Measurements from ENCODE around the gene ASGR1.
"Not testable (repeated sequence)": the region's sequence is repeated elsewhere in the genome, so short reads cannot be mapped to it uniquely, and the experiment has no call there.

The ASGR1 gene

DNA sequence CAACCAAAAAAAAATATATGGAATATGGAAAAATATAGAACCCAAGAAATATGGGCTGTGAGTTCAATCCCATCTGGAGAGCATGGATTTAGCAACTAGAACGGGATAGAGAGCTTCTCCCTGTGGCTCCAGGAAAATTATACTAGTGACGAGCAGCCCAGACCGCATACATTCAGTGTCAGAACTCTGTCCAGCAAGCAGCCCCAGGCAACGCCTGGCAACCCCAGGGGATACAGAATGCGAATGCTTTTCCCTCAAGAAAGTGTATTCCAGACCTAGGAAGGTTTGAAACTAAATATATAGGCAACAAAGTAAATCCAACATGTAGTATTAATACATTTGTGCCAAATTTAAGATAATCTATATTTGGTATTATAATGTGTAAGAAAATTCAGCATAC, 51.0 kb downstream of the ASGR1 start:
- Histone ChIP-seq H3K4me3 (ENCODE audit: low read length, poor library complexity, severe bottlenecking) (no peak overlapping the region), H3K27me3 (ENCODE audit: insufficient read depth, low read length, poor library complexity, severe bottlenecking) (no peaks in the 10 kb centered on the region), H3F3A (ENCODE audit: low read depth) (no peaks in the 10 kb centered on the region), H3K4me1 (ENCODE audit: insufficient read depth, low read length, poor library complexity, severe bottlenecking) (no peaks in the 10 kb centered on the region), H2AFZ (ENCODE audit: low read length) (no peak overlapping the region), H3K79me2 (ENCODE audit: insufficient read depth, low read length) (no peaks in the 10 kb centered on the region), H3K36me3 (ENCODE audit: insufficient read depth, low read length) (no peaks in the 10 kb centered on the region), H3K9me3 (ENCODE audit: insufficient read depth, low read depth, low read length) (no peaks in the 10 kb centered on the region), H3K9ac (ENCODE audit: low read depth, low read length, poor library complexity, severe bottlenecking) (no peak overlapping the region), H3K4me2 (ENCODE audit: low read depth, low read length, poor library complexity, severe bottlenecking) (no peak overlapping the region), H3K9me2 (replicated peaks; ENCODE audit: low read depth, low read length) (no peaks in the 10 kb centered on the region), H4K20me1 (ENCODE audit: insufficient read depth, low read length, poor library complexity, severe bottlenecking) (no peaks in the 10 kb centered on the region)
- TF ChIP-seq EZH2phosphoT487 (IDR thresholded peaks at IDR 0.05; ENCODE audit: borderline replicate concordance): no peak
- TF ChIP-seq, protein P1, sequence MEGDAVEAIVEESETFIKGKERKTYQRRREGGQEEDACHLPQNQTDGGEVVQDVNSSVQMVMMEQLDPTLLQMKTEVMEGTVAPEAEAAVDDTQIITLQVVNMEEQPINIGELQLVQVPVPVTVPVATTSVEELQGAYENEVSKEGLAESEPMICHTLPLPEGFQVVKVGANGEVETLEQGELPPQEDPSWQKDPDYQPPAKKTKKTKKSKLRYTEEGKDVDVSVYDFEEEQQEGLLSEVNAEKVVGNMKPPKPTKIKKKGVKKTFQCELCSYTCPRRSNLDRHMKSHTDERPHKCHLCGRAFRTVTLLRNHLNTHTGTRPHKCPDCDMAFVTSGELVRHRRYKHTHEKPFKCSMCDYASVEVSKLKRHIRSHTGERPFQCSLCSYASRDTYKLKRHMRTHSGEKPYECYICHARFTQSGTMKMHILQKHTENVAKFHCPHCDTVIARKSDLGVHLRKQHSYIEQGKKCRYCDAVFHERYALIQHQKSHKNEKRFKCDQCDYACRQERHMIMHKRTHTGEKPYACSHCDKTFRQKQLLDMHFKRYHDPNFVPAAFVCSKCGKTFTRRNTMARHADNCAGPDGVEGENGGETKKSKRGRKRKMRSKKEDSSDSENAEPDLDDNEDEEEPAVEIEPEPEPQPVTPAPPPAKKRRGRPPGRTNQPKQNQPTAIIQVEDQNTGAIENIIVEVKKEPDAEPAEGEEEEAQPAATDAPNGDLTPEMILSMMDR (conservative IDR thresholded peaks at IDR 0.05; ENCODE audit: low read length): no peak

- not testable (repeated sequence) for H3K4me1 ChIP-seq (ENCODE audit: insufficient read depth, low read length, poor library complexity, severe bottlenecking); H3K4me3 ChIP-seq (ENCODE audit: low read length, poor library complexity, severe bottlenecking); H3K9me3 ChIP-seq (ENCODE audit: insufficient read depth, low read depth, low read length); H3K36me3 ChIP-seq (ENCODE audit: insufficient read depth, low read length); H3F3A ChIP-seq (ENCODE audit: low read depth); H3K79me2 ChIP-seq (ENCODE audit: insufficient read depth, low read length); H3K4me2 ChIP-seq (ENCODE audit: low read depth, low read length, poor library complexity, severe bottlenecking); H2AFZ ChIP-seq (ENCODE audit: low read length); H3K9ac ChIP-seq (ENCODE audit: low read depth, low read length, poor library complexity, severe bottlenecking); H3K9me2 ChIP-seq (replicated peaks; ENCODE audit: low read depth, low read length); H4K20me1 ChIP-seq (ENCODE audit: insufficient read depth, low read length, poor library complexity, severe bottlenecking); H3K27me3 ChIP-seq (ENCODE audit: insufficient read depth, low read length, poor library complexity, severe bottlenecking)
Measured at GRCh38 chr17:7127501-7127900, 51.7 kb downstream of the ASGR1 start.

- not testable (repeated sequence) for H3K36me3 ChIP-seq (ENCODE audit: insufficient read depth, low read length); H4K20me1 ChIP-seq (ENCODE audit: insufficient read depth, low read length, poor library complexity, severe bottlenecking); H3K9ac ChIP-seq (ENCODE audit: low read depth, low read length, poor library complexity, severe bottlenecking); H3K9me2 ChIP-seq (replicated peaks; ENCODE audit: low read depth, low read length); H3K9me3 ChIP-seq (ENCODE audit: insufficient read depth, low read depth, low read length); H3K4me2 ChIP-seq (ENCODE audit: low read depth, low read length, poor library complexity, severe bottlenecking); H3K79me2 ChIP-seq (ENCODE audit: insufficient read depth, low read length); H3K4me1 ChIP-seq (ENCODE audit: insufficient read depth, low read length, poor library complexity, severe bottlenecking); H3K4me3 ChIP-seq (ENCODE audit: low read length, poor library complexity, severe bottlenecking); H2AFZ ChIP-seq (ENCODE audit: low read length); H3F3A ChIP-seq (ENCODE audit: low read depth); H3K27me3 ChIP-seq (ENCODE audit: insufficient read depth, low read length, poor library complexity, severe bottlenecking)
Measured at GRCh38 chr17:7126386-7126785, 52.8 kb downstream of the ASGR1 start.

DNA sequence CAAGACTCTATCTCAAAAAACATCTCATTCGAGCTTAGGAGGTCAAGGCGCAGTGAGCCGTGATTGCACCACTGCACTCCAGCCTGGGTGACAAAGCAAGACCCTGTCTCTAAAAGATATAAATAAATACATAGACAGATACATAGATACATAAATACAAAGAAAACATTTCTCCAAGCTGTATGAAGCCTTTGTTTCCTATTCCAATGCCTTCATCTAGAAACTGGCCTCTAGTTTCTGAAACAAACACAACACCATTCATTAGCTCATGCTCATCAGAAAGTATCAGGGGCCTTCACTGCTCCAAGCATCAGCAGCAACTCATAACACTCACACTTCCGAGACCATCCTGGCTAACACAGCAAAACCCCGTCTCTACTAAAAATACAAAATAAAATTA, 54.2 kb downstream of the ASGR1 start:
- TF ChIP-seq, protein P1 (conservative IDR thresholded peaks at IDR 0.05; ENCODE audit: low read length): no peak
- no peak for TF ChIP-seq EZH2phosphoT487 (IDR thresholded peaks at IDR 0.05; ENCODE audit: borderline replicate concordance)
- H3K9me2 ChIP-seq (replicated peaks; ENCODE audit: low read depth, low read length): no peaks in the 10 kb centered on the region

More for the DNA sequence above, 54.2 kb downstream of the ASGR1 start:
- Histone ChIP-seq H3K9me3 (ENCODE audit: insufficient read depth, low read depth, low read length) (no peaks in the 10 kb centered on the region), H4K20me1 (ENCODE audit: insufficient read depth, low read length, poor library complexity, severe bottlenecking) (no peaks in the 10 kb centered on the region), H3K9ac (ENCODE audit: low read depth, low read length, poor library complexity, severe bottlenecking) (no peak overlapping the region), H3F3A (ENCODE audit: low read depth) (no peaks in the 10 kb centered on the region), H3K36me3 (ENCODE audit: insufficient read depth, low read length) (no peaks in the 10 kb centered on the region), H2AFZ (ENCODE audit: low read length) (no peak overlapping the region), H3K79me2 (ENCODE audit: insufficient read depth, low read length) (no peaks in the 10 kb centered on the region), H3K27me3 (ENCODE audit: insufficient read depth, low read length, poor library complexity, severe bottlenecking) (no peaks in the 10 kb centered on the region), H3K4me1 (ENCODE audit: insufficient read depth, low read length, poor library complexity, severe bottlenecking) (no peaks in the 10 kb centered on the region), H3K4me3 (ENCODE audit: low read length, poor library complexity, severe bottlenecking) (no peak overlapping the region), H3K4me2 (ENCODE audit: low read depth, low read length, poor library complexity, severe bottlenecking) (no peak overlapping the region)

All from Loucy (cell line).